Measurements from ENCODE around the gene PALMD.

Gene PALMD

GRCh38 chr1:99619583-99619982 is 26.3 kb upstream of the PALMD start:
- H3K4me3 ChIP-seq (ENCODE audit: low read length): no peak overlapping the region
- TF ChIP-seq ZNF274 (IDR thresholded peaks at IDR 0.05; ENCODE audit: low read depth, low read length): no peak

GRCh38 chr1:99621340-99621901 is 24.5 kb upstream of the PALMD start:
- no peak overlapping the region for H3K4me3 ChIP-seq (ENCODE audit: low read length)
- no peak for TF ChIP-seq ZNF274 (IDR thresholded peaks at IDR 0.05; ENCODE audit: low read depth, low read length)

GRCh38 chr1:99622702-99623347 is 23.1 kb upstream of the PALMD start:
- no peak for TF ChIP-seq ZNF274 (IDR thresholded peaks at IDR 0.05; ENCODE audit: low read depth, low read length)
- H3K4me3 ChIP-seq (ENCODE audit: low read length): no peak overlapping the region

- no peak overlapping the region for H3K4me3 ChIP-seq (ENCODE audit: low read length)
- no peak for TF ChIP-seq ZNF274 (IDR thresholded peaks at IDR 0.05; ENCODE audit: low read depth, low read length)
Observed at GRCh38 chr1:99623554-99623953, 22.4 kb upstream of the PALMD start.

GRCh38 chr1:99627615-99628014 is 18.3 kb upstream of the PALMD start:
- H3K4me3 ChIP-seq (ENCODE audit: low read length): no peak overlapping the region
- TF ChIP-seq ZNF274 (IDR thresholded peaks at IDR 0.05; ENCODE audit: low read depth, low read length): no peak

GRCh38 chr1:99629164-99629563 is 16.7 kb upstream of the PALMD start:
- no peak overlapping the region for H3K4me3 ChIP-seq (ENCODE audit: low read length)
- no peak for TF ChIP-seq ZNF274 (IDR thresholded peaks at IDR 0.05; ENCODE audit: low read depth, low read length)

- no peak for TF ChIP-seq ZNF274 (IDR thresholded peaks at IDR 0.05; ENCODE audit: low read depth, low read length)
- H3K4me3 ChIP-seq (ENCODE audit: low read length): no peak overlapping the region
Observed at GRCh38 chr1:99634971-99635624, 10.8 kb upstream of the PALMD start.

- no peak for TF ChIP-seq ZNF274 (IDR thresholded peaks at IDR 0.05; ENCODE audit: low read depth, low read length)
- no peak overlapping the region for H3K4me3 ChIP-seq (ENCODE audit: low read length)
Observed at GRCh38 chr1:99635664-99636063, 10.2 kb upstream of the PALMD start.

GRCh38 chr1:99636647-99637175 is 9.2 kb upstream of the PALMD start:
- H3K4me3 ChIP-seq (ENCODE audit: low read length): no peak overlapping the region
- no peak for TF ChIP-seq ZNF274 (IDR thresholded peaks at IDR 0.05; ENCODE audit: low read depth, low read length)

- no peak overlapping the region for H3K4me3 ChIP-seq (ENCODE audit: low read length)
- TF ChIP-seq ZNF274 (IDR thresholded peaks at IDR 0.05; ENCODE audit: low read depth, low read length): no peak
Observed at GRCh38 chr1:99638853-99639252, 7.1 kb upstream of the PALMD start.

GRCh38 chr1:99639408-99639807 is 6.5 kb upstream of the PALMD start:
- TF ChIP-seq ZNF274 (IDR thresholded peaks at IDR 0.05; ENCODE audit: low read depth, low read length): no peak
- H3K4me3 ChIP-seq (ENCODE audit: low read length): no peak overlapping the region

- TF ChIP-seq ZNF274 (IDR thresholded peaks at IDR 0.05; ENCODE audit: low read depth, low read length): no peak
- no peak overlapping the region for H3K4me3 ChIP-seq (ENCODE audit: low read length)
Observed at GRCh38 chr1:99639945-99640344, 6.0 kb upstream of the PALMD start.

- no peak overlapping the region for H3K4me3 ChIP-seq (ENCODE audit: low read length)
- no peak for TF ChIP-seq ZNF274 (IDR thresholded peaks at IDR 0.05; ENCODE audit: low read depth, low read length)
Observed at GRCh38 chr1:99640672-99641071, 5.2 kb upstream of the PALMD start.

- no peak for TF ChIP-seq ZNF274 (IDR thresholded peaks at IDR 0.05; ENCODE audit: low read depth, low read length)
- H3K4me3 ChIP-seq (ENCODE audit: low read length): no peak overlapping the region
Observed at GRCh38 chr1:99641558-99641957, 4.4 kb upstream of the PALMD start.

GRCh38 chr1:99642053-99642452 is 3.9 kb upstream of the PALMD start:
- TF ChIP-seq ZNF274 (IDR thresholded peaks at IDR 0.05; ENCODE audit: low read depth, low read length): no peak

More at GRCh38 chr1:99642053-99642452, 3.9 kb upstream of the PALMD start:
- no peak overlapping the region for H3K4me3 ChIP-seq (ENCODE audit: low read length)
